K562 (cell line): ENCODE data around the gene KIF17. TPM values are rescaled to one million over a fixed set of nuclear protein-coding genes. Genes with fewer than 3 reads are reported as not detected.

ENCODE experiments used
- CHCHD3 ChIP-seq: fragments of 250-450 bp; sonication (Bioruptor Pico); IDR thresholded peaks from 2 replicates; pipeline ENCODE4 v2.1.2; 2022; ENCODE audit warnings: mild to moderate bottlenecking
- CHD4 ChIP-seq: fragments of 200-600 bp; sonication (generic); IDR thresholded peaks from 3 replicates; pipeline ENCODE4 v1.6.1; 2012; ENCODE audit warnings: low read depth, mild to moderate bottlenecking, mixed read lengths, low read length, inconsistent platforms; ENCODE audit not compliant: insufficient read depth, insufficient replicate concordance, poor library complexity, severe bottlenecking
- E2F3 ChIP-seq: fragments of 250-450 bp; sonication (Bioruptor Pico); IDR thresholded peaks from 2 replicates; pipeline ENCODE4 v1.4.0; 2020; ENCODE audit warnings: mild to moderate bottlenecking
- HIVEP1 ChIP-seq: fragments of 250-450 bp; sonication (Bioruptor Pico); IDR thresholded peaks from 2 replicates; pipeline ENCODE4 v1.4.0; 2020; ENCODE audit warnings: mild to moderate bottlenecking
- HMG20B ChIP-seq: fragments of 250-450 bp; sonication (Bioruptor Pico); IDR thresholded peaks from 2 replicates; pipeline ENCODE4 v1.5.0; 2021; ENCODE audit warnings: mild to moderate bottlenecking
- KLF6 ChIP-seq: fragments of 250-450 bp; sonication (Bioruptor Pico); IDR thresholded peaks from 2 replicates; pipeline ENCODE4 v1.4.0; 2020; ENCODE audit warnings: mild to moderate bottlenecking, moderate library complexity, borderline replicate concordance
- MED1 ChIP-seq: sonication (generic); formaldehyde crosslinking; IDR thresholded peaks from 2 replicates; pipeline ENCODE4 v1.8.1; 2023; ENCODE audit warnings: missing genetic modification reagents, borderline replicate concordance
- MTF1 ChIP-seq: fragments of 250-450 bp; sonication (Bioruptor Pico); IDR thresholded peaks from 2 replicates; pipeline ENCODE4 v1.9.0; 2021; ENCODE audit warnings: moderate library complexity, mild to moderate bottlenecking, inconsistent platforms, borderline replicate concordance
- RBM14 ChIP-seq: fragments of 200-400 bp; formaldehyde crosslinking; IDR thresholded peaks from 2 replicates; pipeline ENCODE4 v1.6.1; 2018; ENCODE audit warnings: low read depth, mild to moderate bottlenecking, low read length, moderate library complexity, borderline replicate concordance; ENCODE audit not compliant: insufficient read depth
- SAFB2 ChIP-seq: fragments of 200-400 bp; formaldehyde crosslinking; IDR thresholded peaks from 2 replicates; pipeline ENCODE4 v1.6.1; 2018; ENCODE audit warnings: borderline replicate concordance, low read length, low read depth, moderate library complexity; ENCODE audit not compliant: severe bottlenecking
- SMARCA5 ChIP-seq: fragments of 450-650 bp; IDR thresholded peaks from 2 replicates; pipeline ENCODE4 v1.6.1; 2016
- ZNF239 ChIP-seq: fragments of 250-450 bp; sonication (Bioruptor Pico); IDR thresholded peaks from 2 replicates; pipeline ENCODE4 v1.4.0; 2020; ENCODE audit warnings: mild to moderate bottlenecking
- ZNF316 ChIP-seq: fragments of 450-650 bp; IDR thresholded peaks from 2 replicates; pipeline ENCODE4 v1.6.1; 2016
- ZNF695 ChIP-seq: fragments of 450-650 bp; formaldehyde crosslinking; IDR thresholded peaks from 2 replicates; pipeline ENCODE4 v1.4.0; 2020; ENCODE audit warnings: mild to moderate bottlenecking, moderate library complexity
- polyA plus RNA-seq, 8 experiments: library from polyadenylated mRNA; depleted of rRNA in 4 of 8; stranded (reverse) in 5 of 8; unstranded in 3 of 8; fragments of >200 nt; fragmentation: Nextera tagmentation in 2 of 8; fragmentation: Illumina TruSeq in 1 of 8; extraction: Ambion mirVana in 2 of 8; extraction: Trizol in 1 of 8; gene quantifications; 2 replicates each; pipeline versions ENCODE4 v1.2.1 to v1.2.3, GENCODE V29; 2011 to 2014; ENCODE audit warnings: inconsistent platforms in 1 of 8, missing spikeins in 1 of 8
- total RNA-seq, 7 experiments: library from RNA; depleted of rRNA in 6 of 7; stranded (reverse); fragments of >200 nt in 6 of 7; fragmentation: Illumina TruSeq in 2 of 7; extraction: Trizol in 2 of 7; gene quantifications; 2 replicates each; pipeline versions ENCODE4 v1.2.1 to v1.2.3, GENCODE V29; 2011 to 2021; ENCODE audit warnings: low replicate concordance in 1 of 7
- TF ChIP-seq, protein P1 (sequence below): IDR thresholded peaks from 2 replicates; pipeline ENCODE4 v1.6.1; 2016; ENCODE audit warnings: missing genetic modification characterization, missing compliant biosample characterization
- TF ChIP-seq, protein P2 (sequence below): fragments of 450-650 bp; formaldehyde crosslinking; IDR thresholded peaks from 2 replicates; pipeline ENCODE4 v1.4.0; 2022; ENCODE audit warnings: mild to moderate bottlenecking, moderate library complexity
- TF ChIP-seq, protein P3 (sequence below): fragments of 250-450 bp; sonication (Bioruptor Pico); IDR thresholded peaks from 2 replicates; pipeline ENCODE4 v1.8.0; 2022; ENCODE audit warnings: moderate library complexity, mild to moderate bottlenecking, inconsistent platforms
- TF ChIP-seq, protein P4 (sequence below): fragments of 150-350 bp; IDR thresholded peaks from 2 replicates; pipeline ENCODE4 v1.6.1; 2014; ENCODE audit warnings: low read depth, mild to moderate bottlenecking, low read length, borderline replicate concordance
- TF ChIP-seq, protein P5 (sequence below): fragments of 450-650 bp; IDR thresholded peaks from 2 replicates; pipeline ENCODE4 v1.6.1; 2016; ENCODE audit warnings: missing biosample characterization, missing genetic modification characterization

The KIF17 gene
- total and polyA plus RNA-seq, 9 of the 15 experiments (the other 6 are each of a cell fraction or from before 2014, with no cell fraction given) = 0.04 to 0.47 (median 0.18) TPM; not detected in 5

DNA sequence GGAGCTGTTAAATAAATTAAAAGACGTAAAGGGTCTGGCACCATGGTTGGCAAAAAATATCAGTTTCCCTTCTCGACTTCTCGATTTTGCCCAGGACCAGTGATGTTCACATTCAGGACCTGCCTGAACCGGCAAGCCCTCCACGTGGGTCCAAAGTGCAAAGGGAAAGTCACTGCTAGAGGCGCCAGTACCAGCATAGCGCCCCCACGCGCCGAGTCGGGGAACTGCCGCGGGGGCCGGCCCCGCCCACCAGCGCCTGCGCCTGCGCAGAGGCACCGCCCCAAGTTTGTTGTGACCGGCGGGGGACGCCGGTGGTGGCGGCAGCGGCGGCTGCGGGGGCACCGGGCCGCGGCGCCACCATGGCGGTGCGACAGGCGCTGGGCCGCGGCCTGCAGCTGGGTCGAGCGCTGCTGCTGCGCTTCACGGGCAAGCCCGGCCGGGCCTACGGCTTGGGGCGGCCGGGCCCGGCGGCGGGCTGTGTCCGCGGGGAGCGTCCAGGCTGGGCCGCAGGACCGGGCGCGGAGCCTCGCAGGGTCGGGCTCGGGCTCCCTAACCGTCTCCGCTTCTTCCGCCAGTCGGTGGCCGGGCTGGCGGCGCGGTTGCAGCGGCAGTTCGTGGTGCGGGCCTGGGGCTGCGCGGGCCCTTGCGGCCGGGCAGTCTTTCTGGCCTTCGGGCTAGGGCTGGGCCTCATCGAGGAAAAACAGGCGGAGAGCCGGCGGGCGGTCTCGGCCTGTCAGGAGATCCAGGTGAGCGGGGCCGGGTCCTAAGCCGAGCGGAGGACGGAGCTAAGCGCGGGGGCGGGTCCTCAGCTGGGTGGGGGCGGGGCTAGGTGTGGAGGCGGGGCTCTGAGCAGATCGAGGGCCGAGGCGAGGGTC, 84.4 kb downstream of the KIF17 start, which contains the start of gene PINK1 (continued):
- TF ChIP-seq ZNF695 (0 out of 2 replicates have a peak, but pooled peaks have one; percentile 49), ZNF239 (CRISPR knock-in tag) (no peak), SAFB2 (no peak), SMARCA5 (no peak), MTF1 (CRISPR knock-in tag) (no peak), HIVEP1 (CRISPR knock-in tag) (no peak), E2F3 (CRISPR knock-in tag) (no peak), CHD4 (no peak), HMG20B (CRISPR knock-in tag) (no peak), KLF6 (CRISPR knock-in tag) (no peak), ZNF316 (no peak), MED1 (CRISPR knock-in tag) (no peak), RBM14 (no peak), CHCHD3 (CRISPR knock-in tag) (no peak)
- TF ChIP-seq, protein P1, sequence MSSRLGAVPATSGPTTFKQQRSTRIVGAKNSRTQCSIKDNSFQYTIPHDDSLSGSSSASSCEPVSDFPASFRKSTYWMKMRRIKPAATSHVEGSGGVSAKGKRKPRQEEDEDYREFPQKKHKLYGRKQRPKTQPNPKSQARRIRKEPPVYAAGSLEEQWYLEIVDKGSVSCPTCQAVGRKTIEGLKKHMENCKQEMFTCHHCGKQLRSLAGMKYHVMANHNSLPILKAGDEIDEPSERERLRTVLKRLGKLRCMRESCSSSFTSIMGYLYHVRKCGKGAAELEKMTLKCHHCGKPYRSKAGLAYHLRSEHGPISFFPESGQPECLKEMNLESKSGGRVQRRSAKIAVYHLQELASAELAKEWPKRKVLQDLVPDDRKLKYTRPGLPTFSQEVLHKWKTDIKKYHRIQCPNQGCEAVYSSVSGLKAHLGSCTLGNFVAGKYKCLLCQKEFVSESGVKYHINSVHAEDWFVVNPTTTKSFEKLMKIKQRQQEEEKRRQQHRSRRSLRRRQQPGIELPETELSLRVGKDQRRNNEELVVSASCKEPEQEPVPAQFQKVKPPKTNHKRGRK = no peak
- TF ChIP-seq, protein P2, sequence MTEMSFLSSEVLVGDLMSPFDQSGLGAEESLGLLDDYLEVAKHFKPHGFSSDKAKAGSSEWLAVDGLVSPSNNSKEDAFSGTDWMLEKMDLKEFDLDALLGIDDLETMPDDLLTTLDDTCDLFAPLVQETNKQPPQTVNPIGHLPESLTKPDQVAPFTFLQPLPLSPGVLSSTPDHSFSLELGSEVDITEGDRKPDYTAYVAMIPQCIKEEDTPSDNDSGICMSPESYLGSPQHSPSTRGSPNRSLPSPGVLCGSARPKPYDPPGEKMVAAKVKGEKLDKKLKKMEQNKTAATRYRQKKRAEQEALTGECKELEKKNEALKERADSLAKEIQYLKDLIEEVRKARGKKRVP = no peak
- TF ChIP-seq, protein P3, sequence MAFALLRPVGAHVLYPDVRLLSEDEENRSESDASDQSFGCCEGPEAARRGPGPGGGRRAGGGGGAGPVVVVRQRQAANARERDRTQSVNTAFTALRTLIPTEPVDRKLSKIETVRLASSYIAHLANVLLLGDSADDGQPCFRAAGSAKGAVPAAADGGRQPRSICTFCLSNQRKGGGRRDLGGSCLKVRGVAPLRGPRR = no peak
- TF ChIP-seq, protein P4, sequence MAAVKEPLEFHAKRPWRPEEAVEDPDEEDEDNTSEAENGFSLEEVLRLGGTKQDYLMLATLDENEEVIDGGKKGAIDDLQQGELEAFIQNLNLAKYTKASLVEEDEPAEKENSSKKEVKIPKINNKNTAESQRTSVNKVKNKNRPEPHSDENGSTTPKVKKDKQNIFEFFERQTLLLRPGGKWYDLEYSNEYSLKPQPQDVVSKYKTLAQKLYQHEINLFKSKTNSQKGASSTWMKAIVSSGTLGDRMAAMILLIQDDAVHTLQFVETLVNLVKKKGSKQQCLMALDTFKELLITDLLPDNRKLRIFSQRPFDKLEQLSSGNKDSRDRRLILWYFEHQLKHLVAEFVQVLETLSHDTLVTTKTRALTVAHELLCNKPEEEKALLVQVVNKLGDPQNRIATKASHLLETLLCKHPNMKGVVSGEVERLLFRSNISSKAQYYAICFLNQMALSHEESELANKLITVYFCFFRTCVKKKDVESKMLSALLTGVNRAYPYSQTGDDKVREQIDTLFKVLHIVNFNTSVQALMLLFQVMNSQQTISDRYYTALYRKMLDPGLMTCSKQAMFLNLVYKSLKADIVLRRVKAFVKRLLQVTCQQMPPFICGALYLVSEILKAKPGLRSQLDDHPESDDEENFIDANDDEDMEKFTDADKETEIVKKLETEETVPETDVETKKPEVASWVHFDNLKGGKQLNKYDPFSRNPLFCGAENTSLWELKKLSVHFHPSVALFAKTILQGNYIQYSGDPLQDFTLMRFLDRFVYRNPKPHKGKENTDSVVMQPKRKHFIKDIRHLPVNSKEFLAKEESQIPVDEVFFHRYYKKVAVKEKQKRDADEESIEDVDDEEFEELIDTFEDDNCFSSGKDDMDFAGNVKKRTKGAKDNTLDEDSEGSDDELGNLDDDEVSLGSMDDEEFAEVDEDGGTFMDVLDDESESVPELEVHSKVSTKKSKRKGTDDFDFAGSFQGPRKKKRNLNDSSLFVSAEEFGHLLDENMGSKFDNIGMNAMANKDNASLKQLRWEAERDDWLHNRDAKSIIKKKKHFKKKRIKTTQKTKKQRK = no peak
- TF ChIP-seq, protein P5, sequence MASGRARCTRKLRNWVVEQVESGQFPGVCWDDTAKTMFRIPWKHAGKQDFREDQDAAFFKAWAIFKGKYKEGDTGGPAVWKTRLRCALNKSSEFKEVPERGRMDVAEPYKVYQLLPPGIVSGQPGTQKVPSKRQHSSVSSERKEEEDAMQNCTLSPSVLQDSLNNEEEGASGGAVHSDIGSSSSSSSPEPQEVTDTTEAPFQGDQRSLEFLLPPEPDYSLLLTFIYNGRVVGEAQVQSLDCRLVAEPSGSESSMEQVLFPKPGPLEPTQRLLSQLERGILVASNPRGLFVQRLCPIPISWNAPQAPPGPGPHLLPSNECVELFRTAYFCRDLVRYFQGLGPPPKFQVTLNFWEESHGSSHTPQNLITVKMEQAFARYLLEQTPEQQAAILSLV (tag) = no peak
